Activated CD4-positive, alpha-beta T cell treated with anti-CD3 and anti-CD28 coated beads, Interleukin-2, Interleukin-4, amounts not matched to agents 100 ng/mL and 50 ng/mL, durations not matched to agents 16 hours and 8 hours (primary cell): ENCODE results near the gene PEPD.

ENCODE experiments used
- DNase-seq: peaks from one replicate; pipeline ENCODE4 v3.0.0-alpha.2; 2020; ENCODE audit warnings: low spot score

The PEPD gene

DNA sequence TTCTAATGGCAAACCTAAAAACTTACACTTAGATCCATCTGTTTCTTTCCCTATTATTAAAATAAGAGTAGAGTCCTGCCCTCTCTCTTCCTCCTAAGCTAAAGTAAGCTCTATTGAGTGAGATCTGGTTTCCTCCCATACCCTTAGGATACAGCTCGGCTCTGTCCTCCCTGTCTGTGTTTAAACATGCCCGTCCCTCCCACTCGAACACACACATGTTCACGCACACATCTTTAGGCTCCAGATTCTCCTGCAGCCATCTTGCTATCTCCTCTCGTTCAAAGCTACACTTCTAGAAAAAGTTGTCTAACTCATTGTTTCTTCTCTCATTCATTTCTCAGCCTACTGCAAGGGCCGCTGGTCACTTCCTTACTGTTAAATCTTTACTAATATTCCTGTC lies 163.2 kb downstream of the PEPD start:
- DNase-seq = no peak

DNA sequence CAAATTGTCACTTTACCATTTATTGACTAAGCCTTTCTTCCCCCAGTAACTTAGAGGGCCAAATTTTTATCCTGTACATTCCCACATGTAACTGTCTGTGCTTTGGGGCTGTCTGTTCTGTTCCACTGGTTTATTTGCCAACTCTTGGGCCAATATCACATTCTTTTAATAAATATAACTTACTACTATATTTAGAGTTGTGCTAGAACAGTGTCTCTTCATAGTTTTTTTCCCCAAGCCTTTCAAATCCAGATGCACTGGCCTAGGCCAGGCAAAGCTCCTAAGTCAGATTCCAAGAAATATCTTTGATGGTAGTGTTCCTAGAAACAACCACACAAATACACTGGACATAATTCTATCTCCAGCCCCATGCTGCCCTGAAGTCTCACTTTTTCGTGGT lies 164.0 kb downstream of the PEPD start:
- no peak for DNase-seq

DNA sequence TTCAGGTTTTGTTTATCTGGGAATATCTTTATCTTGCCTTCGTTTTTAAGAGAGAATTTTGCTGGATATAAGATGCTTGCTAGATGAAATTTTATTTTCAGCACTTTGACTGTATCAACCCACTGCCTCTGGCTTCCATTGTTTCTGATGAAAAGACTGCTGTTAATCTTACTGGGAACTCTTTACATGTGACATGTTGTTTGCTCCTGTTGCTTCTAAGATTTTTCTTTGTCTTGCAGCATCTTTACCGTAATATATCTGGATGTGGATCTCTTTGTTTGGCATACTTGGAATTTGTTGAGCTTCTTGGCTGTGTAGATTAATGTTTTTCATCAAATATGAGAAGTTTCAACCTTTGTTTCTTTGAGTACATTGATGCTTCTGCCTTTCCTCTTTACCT lies 166.1 kb downstream of the PEPD start:
- DNase-seq = no peak

DNA sequence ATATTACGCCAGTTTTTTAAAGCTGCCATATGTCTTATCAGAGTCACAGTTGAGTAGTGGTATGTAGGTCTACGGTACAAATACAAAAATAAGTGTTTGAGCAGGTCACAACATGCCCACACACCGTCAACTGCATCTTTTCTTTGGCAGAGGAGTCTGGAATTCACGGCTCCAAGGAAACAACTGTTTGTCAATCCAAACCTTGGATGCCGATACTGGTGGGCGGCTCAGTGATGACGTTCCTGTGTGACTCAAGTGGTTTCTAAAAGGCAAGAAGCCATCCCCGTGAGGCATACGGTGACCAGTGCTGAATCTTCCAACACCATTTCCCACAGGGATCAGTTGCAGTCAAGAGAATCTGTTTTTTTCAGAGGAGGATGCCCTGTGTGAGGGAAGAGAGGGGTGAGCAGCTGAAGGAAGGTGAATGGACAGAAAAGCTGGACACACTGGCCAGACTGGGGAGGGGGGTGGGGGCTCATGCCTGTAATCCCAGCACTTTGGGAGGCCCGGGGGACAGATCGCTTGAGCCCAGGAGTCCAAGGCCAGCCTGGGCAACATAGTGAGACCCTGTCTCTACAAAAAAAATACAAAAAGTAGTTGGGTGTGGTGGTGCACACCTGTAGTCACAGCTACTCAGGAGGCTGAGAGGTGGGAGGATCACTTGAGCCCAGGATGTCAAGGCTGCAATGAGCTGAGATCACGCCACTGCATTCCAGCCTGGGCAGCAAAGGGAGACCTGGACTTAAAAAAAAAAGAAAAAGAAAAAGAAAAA lies 170.9 kb downstream of the PEPD start:
- no peak for DNase-seq

DNA sequence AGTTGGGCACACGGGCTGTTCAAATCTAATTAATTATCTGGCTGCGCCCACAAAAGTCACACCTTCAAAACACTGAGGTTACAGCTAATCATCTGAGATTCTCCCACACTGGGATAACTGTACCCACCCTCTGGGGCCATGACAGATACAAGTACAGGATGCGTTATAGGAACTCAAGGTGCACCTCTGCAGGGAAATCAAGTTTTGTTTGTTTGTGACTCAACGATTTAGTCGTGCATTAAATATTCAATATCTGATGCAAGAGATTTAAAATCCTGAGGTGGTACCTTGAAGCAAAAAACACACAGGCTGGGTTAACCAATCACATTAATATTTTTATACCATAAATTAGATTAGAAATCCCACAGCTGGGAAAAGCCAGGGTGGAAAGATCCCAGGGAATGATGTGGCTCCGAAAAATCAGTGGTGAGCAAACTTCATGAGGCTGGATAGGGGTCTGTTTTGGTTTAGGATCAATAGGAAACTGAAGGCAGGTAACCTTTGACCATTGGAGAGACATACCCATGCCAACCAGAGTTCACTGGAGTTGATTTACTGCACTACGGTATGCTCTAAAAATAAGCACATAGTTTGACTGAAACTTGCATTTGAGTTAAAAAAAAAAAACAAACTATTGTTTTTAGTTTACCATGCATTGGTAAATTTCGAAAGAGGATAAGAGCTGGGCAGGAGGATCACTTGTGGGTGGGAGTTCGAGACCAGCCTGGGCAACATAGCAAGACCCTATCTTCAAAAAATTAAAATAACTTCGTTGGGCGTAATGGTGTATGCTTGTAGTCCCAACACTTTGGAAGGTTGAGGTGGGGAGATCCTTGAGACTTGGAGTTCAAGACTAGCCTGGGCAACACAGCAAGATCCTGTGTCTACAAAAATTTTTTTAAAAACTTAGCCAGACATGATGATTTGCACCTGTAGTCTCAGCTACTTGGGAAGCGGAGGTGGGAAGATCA lies 172.0 kb downstream of the PEPD start:
- no peak for DNase-seq

DNA sequence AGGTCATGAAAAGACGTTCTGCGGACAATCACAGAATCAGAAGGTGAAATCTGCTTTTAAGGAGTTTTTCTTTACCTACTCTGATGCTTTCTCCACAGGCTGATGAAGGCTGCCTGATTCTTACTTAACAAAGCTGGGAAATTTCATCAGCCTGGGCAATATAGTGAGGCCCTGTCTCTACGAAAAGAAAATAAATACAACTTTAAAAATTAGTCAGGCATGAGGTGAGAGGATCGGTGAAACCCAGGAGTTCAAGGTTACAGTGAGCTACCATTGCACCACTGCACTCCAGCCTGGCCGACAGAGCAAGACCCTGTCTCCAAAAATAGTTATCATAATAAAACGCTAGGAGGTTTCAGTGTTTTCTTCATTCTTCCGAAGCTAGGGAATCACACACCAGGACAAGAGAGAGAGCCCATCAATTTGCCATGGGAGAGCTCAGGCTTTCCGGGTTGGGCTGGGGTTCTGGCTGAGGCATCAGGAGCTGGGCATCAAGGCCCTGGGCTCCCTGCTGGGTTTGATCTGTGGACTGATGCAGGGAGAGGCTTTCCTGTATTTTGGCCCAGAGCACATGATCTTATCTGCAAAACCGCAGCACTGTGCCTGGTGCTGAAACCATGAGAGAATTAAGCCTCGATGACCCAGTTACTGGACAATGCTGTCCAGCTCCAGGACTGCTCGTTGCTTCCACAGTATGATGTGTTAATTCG lies 173.1 kb downstream of the PEPD start:
- DNase-seq = no peak

DNA sequence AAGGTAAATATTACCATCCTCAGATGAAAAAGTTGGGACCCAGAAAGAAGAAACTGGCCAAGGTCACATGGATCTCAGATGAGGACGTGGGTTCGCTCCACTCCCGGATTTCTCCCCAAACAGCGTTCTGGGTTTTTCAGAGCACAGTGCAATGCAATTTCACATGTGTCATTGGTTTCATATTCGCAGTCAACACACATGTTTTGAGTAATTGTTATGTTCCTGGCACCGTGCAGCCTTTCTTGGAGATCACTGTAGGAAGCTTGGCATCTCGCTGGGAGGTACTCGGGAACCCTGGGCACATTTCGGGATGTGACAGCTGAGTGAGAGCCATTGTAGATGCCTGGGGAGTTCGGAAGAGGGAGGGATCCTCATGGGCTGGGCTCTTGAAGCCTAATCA lies 174.3 kb downstream of the PEPD start:
- DNase-seq = no peak

DNA sequence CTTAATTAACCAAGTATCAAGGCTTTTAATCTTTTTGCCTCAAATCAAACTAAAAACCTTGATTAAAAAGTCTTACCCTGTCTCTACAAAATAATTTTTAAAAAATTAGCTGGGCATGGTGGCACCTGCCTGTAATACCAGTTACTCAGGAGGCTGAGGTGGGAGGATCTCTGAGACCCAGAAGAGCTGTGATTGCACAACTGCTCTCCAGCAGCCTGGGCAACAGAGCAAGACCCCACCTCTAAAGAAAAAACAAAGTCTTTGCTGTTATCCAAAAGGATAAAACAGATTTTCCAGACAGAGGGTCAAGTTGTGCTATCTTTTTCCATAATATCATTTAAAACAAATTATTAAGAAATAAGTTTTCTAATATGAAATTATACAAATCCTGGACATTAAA lies 174.9 kb downstream of the PEPD start:
- DNase-seq = no peak

DNA sequence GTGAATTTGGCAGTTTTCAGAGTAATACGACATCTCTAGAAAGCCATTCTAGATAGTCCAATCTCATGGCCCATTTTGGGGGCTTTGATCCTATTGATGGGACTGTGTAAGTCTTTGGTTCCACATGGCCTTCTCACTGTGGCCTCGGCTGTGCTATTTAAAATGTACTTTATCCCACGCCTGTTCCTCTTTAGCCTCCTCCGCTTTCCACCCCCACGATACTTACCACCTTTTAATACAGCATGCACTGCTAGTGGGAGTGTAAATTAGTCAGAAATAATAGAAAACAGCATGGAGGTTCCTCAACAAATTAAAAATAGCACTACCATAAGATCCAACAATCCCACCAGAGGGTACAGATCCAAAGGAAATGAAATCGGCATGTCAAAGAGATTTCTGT lies 176.4 kb downstream of the PEPD start:
- no peak for DNase-seq

DNA sequence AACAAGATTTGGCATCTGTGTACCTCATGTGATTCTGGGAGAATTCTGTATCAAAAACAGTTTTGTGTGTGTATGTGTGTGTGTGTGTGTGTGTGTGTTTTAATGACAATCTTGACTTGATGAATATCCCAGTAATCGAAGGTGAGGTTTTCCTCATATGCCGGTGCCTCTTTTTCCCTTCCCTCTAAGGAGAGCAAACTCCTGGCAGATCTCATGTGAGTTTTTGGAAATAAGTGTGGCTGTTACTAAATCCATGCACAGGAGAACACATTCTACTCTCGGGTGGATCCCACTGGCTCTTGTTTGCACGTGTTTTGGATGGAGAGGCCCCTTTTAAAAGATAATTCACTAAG lies 177.0 kb downstream of the PEPD start:
- no peak for DNase-seq

DNA sequence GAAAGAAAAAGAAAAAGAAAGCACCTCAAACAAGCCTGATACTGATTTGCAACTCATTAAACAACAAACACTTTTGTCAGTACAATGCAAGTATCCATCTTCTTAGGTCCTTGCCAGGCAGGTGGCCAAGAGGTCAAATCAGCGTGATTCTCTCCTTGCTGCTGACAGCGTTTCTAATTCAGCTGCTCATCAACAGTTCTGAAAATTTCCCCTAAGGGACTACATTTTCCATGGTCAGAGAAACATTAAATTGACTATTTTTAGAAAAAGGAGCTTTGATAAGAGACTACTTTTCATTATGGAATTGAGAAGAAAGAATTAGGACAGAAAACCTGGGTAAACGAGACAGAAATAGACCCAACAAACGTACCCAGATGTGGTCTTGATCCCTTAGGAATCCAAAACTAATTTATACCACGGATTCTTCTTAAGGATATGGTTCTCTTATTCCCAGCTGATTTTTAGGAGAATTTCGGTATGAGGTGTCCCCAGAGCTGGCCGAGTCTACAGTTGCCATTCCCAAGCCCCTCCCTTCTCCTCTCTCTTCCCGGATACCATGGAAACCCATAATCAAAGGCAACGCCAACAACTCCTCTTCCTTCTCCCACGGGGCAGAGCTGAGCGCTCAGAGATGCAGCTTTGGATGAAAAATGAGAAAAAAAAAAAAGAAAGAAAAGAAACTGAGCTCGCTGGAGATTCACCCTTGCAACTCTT lies 177.6 kb downstream of the PEPD start:
- no peak for DNase-seq

DNA sequence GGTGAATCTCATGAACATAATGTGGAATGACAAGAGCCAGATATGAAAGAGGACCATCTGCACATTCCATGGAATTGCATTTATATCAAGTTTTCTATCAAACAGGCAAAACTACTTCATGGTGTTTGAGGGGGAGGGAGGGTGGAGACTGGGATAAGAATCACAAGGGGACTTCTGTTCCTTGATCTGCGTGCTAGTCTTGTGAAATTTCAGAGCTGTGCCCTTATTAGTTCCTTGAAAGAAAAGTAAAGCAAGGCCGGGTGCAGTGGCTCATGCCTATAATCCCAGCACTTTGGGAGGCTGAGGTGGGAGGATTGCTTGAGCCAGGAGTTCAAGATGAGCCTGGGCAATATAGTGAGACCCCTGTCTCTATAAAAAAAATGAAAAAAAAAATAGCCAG lies 178.3 kb downstream of the PEPD start:
- no peak for DNase-seq

DNA sequence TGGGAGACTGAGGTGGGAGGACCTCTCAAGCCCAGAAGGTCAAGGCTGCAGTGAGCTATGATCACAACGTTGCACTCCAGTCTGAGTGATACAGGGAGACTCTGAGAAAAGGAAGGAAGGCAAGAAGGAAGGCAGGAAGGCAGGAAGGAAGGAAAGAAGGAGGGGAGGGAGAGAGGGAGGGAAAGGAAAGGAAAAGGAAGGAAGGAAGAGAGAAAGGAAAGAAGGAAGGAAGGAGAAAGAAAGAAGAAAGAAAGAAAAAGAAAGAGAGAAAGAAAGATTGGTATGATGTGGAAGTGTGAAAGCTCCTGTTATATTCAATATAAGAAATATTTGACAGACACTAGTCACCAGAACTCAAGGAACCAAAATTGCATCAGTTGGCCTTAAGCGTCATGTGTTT lies 180.6 kb downstream of the PEPD start:
- DNase-seq = no peak

DNA sequence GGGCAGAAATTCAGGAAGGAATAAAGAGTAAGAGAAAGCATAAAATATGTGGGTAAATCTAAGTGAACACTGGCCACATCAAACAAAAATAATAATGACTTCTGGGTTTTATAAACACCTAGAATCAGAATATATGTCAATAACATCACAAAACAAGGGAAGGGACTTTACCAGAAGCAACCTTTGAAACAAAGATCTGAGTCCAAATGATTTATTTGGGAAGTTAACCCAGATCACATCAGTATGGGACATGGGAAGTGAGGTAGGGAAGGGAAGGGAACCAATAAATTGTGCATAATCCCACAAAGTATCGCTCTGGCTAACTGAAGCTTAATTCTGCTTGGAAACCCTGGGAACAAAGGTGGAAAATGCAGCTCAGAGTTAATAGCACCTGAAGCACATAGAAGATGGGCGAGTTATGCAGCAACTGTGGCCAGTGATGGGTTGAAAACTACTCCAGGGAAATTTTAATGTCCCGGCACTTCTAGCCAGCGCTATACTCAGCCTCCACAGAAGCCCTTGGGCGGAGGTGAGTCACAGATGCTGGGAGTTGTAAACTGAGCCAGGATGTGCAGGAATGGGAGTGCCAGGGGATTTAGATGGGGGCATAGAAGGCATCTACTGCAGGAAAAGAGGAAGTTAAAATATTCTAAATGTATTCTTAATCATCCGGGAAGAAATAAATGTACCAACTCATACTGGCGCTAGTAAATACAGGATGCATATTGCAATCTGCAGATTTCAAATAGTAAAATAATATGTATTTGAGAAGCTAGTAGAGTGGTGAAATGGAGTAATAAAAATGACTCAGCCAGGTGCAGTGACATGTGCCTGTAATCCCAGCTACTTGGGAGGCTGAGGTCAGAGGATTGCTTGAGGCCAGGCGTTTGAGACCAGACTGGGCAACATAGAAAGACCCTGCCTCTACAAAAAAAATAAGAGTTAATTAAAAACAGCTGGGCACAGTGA lies 182.3 kb downstream of the PEPD start:
- no peak for DNase-seq
